Effector memory CD8-positive, alpha-beta T cell (primary cell): ENCODE data around the gene MYO9A.

Experiments
- ATAC-seq: fragments of 150-1000 bp; cut with Tn5 transposase; replicated peaks from 2 replicates; pipeline ENCODE4 v1.10.0; 2021; ENCODE audit warnings: mild to moderate bottlenecking, moderate library complexity
- DNase-seq, 3 experiments: peaks; one replicate each; pipeline ENCODE4 v3.0.0; 2021
- H3K27ac Mint-ChIP-seq, 2 donors: one replicate each; pipeline ENCODE4 v1.8.0; 2022; ENCODE audit warnings: mild to moderate bottlenecking in 2 of 2, mixed read lengths in 2 of 2, moderate library complexity in 2 of 2
- H3K27me3 Mint-ChIP-seq, 2 donors: one replicate each; pipeline ENCODE4 v1.8.0; 2022; ENCODE audit warnings: mixed read lengths in 2 of 2
- H3K36me3 Mint-ChIP-seq: one replicate; pipeline ENCODE4 v1.8.0; 2022; ENCODE audit warnings: mild to moderate bottlenecking, moderate library complexity, mixed read lengths; ENCODE audit not compliant: insufficient read depth
- H3K4me1 Mint-ChIP-seq, 2 donors: one replicate each; pipeline ENCODE4 v1.8.0; 2022; ENCODE audit warnings: low read depth in 2 of 2, mixed read lengths in 2 of 2
- H3K4me3 Mint-ChIP-seq, 2 donors: one replicate each; pipeline ENCODE4 v1.8.0; 2022; ENCODE audit warnings: mild to moderate bottlenecking in 2 of 2, mixed read lengths in 2 of 2, moderate library complexity in 2 of 2
- H3K9me3 Mint-ChIP-seq, 2 donors: one replicate each; pipeline ENCODE4 v1.8.0; 2022; ENCODE audit warnings: mixed read lengths in 2 of 2

Gene MYO9A

GRCh38 chr15:71974211-71974610, 143.7 kb downstream of the MYO9A start:
- DNase-seq: no peak
- Mint-ChIP-seq H3K4me1 (peaks cover 0 to 4% of the 10 kb centered on the region in 2 donors), H3K9me3 (no peaks in the 10 kb centered on the region), H3K27ac (no peak overlapping the region), H3K4me3 (no peak overlapping the region), H3K36me3 (peaks cover 12% of the 10 kb centered on the region), H3K27me3 (no peaks in the 10 kb centered on the region)
- ATAC-seq: no peak

GRCh38 chr15:71973366-71973765, 144.6 kb downstream of the MYO9A start:
- no peaks in the 10 kb centered on the region for H3K27me3 Mint-ChIP-seq
- DNase-seq (no peak), ATAC-seq (no peak)
- H3K4me1 Mint-ChIP-seq: peaks cover 0 to 4% of the 10 kb centered on the region in 2 donors
- H3K9me3 Mint-ChIP-seq: no peaks in the 10 kb centered on the region
- no peak overlapping the region for H3K4me3 Mint-ChIP-seq
- H3K36me3 Mint-ChIP-seq: peaks cover 12% of the 10 kb centered on the region
- no peak overlapping the region for H3K27ac Mint-ChIP-seq

GRCh38 chr15:71971905-71972304, 146.0 kb downstream of the MYO9A start:
- Mint-ChIP-seq H3K27ac (no peak overlapping the region), H3K27me3 (no peaks in the 10 kb centered on the region), H3K9me3 (no peaks in the 10 kb centered on the region), H3K4me1 (peaks cover 0 to 4% of the 10 kb centered on the region in 2 donors), H3K36me3 (peaks cover 1% of the 10 kb centered on the region), H3K4me3 (no peak overlapping the region)
- DNase-seq (no peak), ATAC-seq (no peak)

- DNase-seq: no peak
- Mint-ChIP-seq H3K4me3 (no peak overlapping the region), H3K27ac (no peak overlapping the region), H3K36me3 (no peaks in the 10 kb centered on the region), H3K9me3 (no peaks in the 10 kb centered on the region), H3K27me3 (no peaks in the 10 kb centered on the region), H3K4me1 (peaks cover 0 to 4% of the 10 kb centered on the region in 2 donors)
- ATAC-seq: no peak
Observed at GRCh38 chr15:71970435-71970834, 147.5 kb downstream of the MYO9A start.

GRCh38 chr15:71962537-71962936, 155.4 kb downstream of the MYO9A start:
- DNase-seq (no peak), ATAC-seq (no peak)
- H3K4me1 Mint-ChIP-seq: no peaks in the 10 kb centered on the region
- no peak overlapping the region for H3K27ac Mint-ChIP-seq
- peaks cover 2% of the 10 kb centered on the region for H3K36me3 Mint-ChIP-seq
- no peaks in the 10 kb centered on the region for H3K27me3 Mint-ChIP-seq
- H3K9me3 Mint-ChIP-seq: no peaks in the 10 kb centered on the region
- H3K4me3 Mint-ChIP-seq: no peak overlapping the region

DNA sequence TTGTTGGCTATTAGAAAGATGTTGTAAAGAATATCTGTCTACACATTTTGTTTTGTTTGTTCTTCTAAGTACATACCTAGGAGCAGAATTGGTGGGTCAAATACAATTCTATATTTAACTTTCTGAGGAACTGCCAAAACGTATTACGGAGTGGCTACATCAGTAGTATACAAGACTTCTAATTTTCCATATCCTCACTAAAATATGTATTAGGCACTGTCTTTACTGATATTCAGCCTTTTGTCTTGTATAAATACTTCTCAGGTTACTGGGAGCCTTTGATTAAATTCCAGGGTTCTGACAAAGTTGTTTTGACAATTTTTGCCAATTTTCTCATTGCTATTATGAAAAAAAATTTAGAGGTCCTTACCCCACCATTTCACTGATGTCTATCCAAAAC, 160.9 kb downstream of the MYO9A start:
- ATAC-seq: no peak
- no peak overlapping the region for H3K27ac Mint-ChIP-seq
- H3K4me3 Mint-ChIP-seq: no peak overlapping the region
- H3K27me3 Mint-ChIP-seq: no peaks in the 10 kb centered on the region
- peaks cover 9% of the 10 kb centered on the region for H3K36me3 Mint-ChIP-seq
- DNase-seq: no peak
- H3K9me3 Mint-ChIP-seq: no peaks in the 10 kb centered on the region
- no peaks in the 10 kb centered on the region for H3K4me1 Mint-ChIP-seq

GRCh38 chr15:71951134-71951533, 166.8 kb downstream of the MYO9A start:
- ATAC-seq: no peak
- no peak for DNase-seq
- Mint-ChIP-seq H3K36me3 (peaks cover 9% of the 10 kb centered on the region), H3K9me3 (no peaks in the 10 kb centered on the region), H3K27ac (no peak overlapping the region), H3K4me3 (no peak overlapping the region), H3K4me1 (no peaks in the 10 kb centered on the region), H3K27me3 (no peaks in the 10 kb centered on the region)

DNA sequence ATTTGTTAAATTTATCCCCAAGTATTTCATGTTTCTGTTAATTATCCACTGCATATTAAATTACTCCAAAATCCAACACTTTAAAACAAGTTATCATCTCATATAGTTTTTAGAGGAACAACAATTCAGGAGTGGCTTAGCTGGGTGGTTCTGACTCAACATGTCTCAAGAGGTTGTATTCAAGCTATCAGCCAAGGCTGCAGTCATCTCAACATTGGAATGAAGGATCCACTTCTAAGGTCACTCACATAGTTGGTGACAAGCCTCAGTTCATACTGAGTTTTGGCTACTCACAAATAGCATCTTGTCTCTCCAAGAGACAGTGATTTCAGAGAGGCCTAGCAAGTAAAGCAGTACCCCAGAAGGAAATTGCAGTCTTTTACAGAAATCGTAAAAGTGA, 172.9 kb downstream of the MYO9A start:
- no peaks in the 10 kb centered on the region for H3K9me3 Mint-ChIP-seq
- no peaks in the 10 kb centered on the region for H3K36me3 Mint-ChIP-seq
- ATAC-seq (no peak), DNase-seq (no peak)
- no peaks in the 10 kb centered on the region for H3K27me3 Mint-ChIP-seq
- H3K4me3 Mint-ChIP-seq: no peak overlapping the region
- no peak overlapping the region for H3K27ac Mint-ChIP-seq
- H3K4me1 Mint-ChIP-seq: no peaks in the 10 kb centered on the region

- DNase-seq (no peak), ATAC-seq (no peak)
- Mint-ChIP-seq H3K36me3 (no peaks in the 10 kb centered on the region), H3K4me3 (no peak overlapping the region), H3K4me1 (no peaks in the 10 kb centered on the region), H3K27me3 (no peaks in the 10 kb centered on the region), H3K9me3 (no peaks in the 10 kb centered on the region), H3K27ac (no peak overlapping the region)
Observed at GRCh38 chr15:71943806-71944205, 174.1 kb downstream of the MYO9A start.

DNA sequence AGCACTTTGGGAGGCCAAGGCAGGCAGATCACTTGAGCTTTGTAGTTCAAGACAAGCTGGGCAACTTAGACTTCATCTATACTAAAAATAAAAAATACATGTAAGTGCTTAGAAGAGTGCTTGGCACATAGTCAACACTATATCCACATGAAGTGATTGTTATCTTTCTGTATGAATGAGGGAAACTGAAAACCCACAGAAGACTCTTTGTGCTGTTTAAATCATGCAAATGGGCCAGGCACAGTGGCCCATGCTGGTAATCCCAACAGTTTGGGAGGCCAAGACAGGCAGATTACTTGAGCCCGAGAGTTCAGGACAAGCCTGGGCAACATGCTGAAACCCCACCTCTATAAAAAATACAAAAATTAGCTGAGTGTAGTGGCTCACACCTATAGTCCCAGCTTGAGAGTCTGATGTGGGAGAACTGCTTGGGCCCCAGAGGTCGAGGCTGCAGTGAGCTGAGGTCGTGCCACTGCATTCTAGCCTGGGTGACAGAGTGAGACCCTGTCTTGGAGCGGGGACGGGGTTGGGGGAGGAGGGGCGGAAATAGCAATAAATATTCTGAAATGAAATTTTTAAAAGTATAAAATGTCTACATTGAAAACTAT, 177.9 kb downstream of the MYO9A start:
- DNase-seq (no peak), ATAC-seq (no peak)
- no peaks in the 10 kb centered on the region for H3K4me1 Mint-ChIP-seq
- H3K27ac Mint-ChIP-seq: no peak overlapping the region
- H3K27me3 Mint-ChIP-seq: no peaks in the 10 kb centered on the region
- H3K36me3 Mint-ChIP-seq: peaks cover 6% of the 10 kb centered on the region
- no peak overlapping the region for H3K4me3 Mint-ChIP-seq
- no peaks in the 10 kb centered on the region for H3K9me3 Mint-ChIP-seq

DNA sequence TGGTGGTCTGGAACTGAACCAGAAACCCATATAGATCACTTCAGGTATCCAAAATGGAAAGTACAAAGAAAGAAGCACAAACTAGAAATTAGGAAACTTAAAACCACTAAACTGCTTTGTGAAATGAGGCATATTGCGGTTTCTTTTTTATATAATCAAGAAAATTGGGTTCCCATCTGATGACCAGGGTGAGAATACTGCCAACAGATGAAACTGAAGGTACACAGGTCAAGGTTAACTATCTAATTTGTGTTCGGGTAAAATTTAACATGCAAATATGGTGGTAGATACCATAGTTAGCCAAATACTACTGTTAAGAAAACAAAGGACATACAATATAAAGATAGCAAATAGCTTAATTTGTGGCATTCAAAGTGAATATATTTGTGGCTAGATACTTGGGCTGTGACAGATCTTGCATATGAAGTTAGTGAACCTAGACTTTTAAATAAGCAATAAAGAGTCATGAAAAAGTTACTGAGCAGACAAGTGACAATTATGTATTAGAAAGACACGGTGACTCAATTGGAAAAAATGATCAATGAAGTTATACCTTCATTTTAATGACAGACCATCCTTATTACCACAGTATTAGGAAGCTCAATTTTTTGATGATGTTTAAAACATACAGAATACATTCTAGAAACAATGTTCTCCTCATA, 180.2 kb downstream of the MYO9A start:
- ATAC-seq: no peak
- DNase-seq: no peak
- Mint-ChIP-seq H3K27me3 (no peaks in the 10 kb centered on the region), H3K36me3 (peaks cover 27% of the 10 kb centered on the region), H3K9me3 (no peaks in the 10 kb centered on the region), H3K27ac (no peak overlapping the region), H3K4me1 (no peaks in the 10 kb centered on the region), H3K4me3 (no peak overlapping the region)

DNA sequence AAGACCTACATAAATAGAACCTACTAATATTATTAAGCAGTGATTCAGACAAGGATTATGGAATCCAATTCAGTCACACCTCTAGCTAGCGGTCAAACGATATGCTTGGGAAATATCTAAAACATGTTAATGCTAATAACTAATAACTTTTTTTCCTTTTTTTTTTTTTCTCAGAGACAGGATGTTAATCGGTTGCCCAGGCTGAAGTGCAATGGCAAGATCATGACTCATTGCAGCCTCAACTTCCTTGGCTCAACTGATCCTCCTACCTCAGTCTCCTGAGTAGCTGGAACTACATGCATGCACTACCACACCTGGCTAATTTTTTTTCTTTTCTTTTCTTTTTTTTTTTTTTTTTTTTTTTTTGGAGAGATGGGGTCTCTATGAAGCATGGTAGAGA, 183.5 kb downstream of the MYO9A start:
- Mint-ChIP-seq H3K27me3 (no peaks in the 10 kb centered on the region), H3K4me3 (no peak overlapping the region), H3K27ac (no peak overlapping the region), H3K9me3 (peaks cover 0 to 2% of the 10 kb centered on the region in 2 donors), H3K4me1 (no peaks in the 10 kb centered on the region), H3K36me3 (peaks cover 27% of the 10 kb centered on the region)
- no peak for DNase-seq
- ATAC-seq: no peak

DNA sequence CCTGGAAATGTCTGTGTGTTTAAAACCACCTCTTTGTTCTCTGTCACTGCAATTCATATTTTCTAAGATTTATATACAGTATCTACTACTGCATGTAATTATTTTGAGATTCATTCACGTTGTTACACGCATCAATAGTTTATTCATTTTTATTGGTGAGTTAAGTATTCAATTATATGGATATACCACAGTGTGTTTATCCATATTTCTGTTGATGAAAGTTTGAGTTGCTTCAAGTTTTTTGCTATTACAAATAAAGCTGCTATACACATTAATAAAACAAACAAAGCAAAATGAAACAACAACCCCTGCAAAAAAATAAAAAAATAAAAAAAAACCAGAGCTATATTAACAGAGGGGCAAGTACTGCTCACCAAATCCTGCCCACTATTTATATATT, 185.3 kb downstream of the MYO9A start:
- DNase-seq (no peak), ATAC-seq (no peak)
- Mint-ChIP-seq H3K36me3 (peaks cover 23% of the 10 kb centered on the region), H3K4me1 (no peaks in the 10 kb centered on the region), H3K27me3 (no peaks in the 10 kb centered on the region), H3K9me3 (peaks cover 0 to 2% of the 10 kb centered on the region in 2 donors), H3K27ac (no peak overlapping the region), H3K4me3 (no peak overlapping the region)

DNA sequence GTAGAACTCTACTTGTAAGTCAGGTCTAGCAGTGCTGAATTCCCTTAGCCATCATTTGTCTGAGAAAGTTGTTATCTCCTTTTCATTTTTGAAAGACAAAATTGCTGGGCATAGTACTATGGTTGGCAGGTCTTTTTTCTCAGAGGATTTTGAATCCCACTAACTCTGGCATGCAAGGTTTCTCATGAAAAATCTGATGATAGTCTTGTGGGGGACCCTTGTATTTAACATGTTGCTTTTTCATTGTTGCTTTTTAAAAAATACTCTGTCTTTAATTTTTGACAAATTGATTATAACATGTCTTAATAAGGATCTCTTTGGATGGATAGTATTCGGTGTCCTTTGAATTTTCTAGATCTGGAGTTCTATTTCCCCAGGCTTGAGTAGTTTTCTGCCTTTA, 186.7 kb downstream of the MYO9A start:
- H3K27ac Mint-ChIP-seq: no peak overlapping the region
- no peaks in the 10 kb centered on the region for H3K4me1 Mint-ChIP-seq
- ATAC-seq (no peak), DNase-seq (no peak)
- no peaks in the 10 kb centered on the region for H3K27me3 Mint-ChIP-seq
- H3K9me3 Mint-ChIP-seq: peaks cover 0 to 2% of the 10 kb centered on the region in 2 donors
- H3K36me3 Mint-ChIP-seq: peaks cover 23% of the 10 kb centered on the region
- H3K4me3 Mint-ChIP-seq: no peak overlapping the region
